HG03378 (cell line): ENCODE results near the gene DOCK2.
"Not testable (repeated sequence)": the region's sequence is repeated elsewhere in the genome, so short reads cannot be mapped to it uniquely, and the experiment has no call there.

ENCODE experiments used
- ATAC-seq: cut with Tn5 transposase; IDR thresholded peaks from one replicate; pipeline ENCODE4 v1.9.1; 2021; ENCODE audit warnings: mild to moderate bottlenecking, moderate library complexity; ENCODE audit not compliant: unreplicated experiment

Gene DOCK2

DNA sequence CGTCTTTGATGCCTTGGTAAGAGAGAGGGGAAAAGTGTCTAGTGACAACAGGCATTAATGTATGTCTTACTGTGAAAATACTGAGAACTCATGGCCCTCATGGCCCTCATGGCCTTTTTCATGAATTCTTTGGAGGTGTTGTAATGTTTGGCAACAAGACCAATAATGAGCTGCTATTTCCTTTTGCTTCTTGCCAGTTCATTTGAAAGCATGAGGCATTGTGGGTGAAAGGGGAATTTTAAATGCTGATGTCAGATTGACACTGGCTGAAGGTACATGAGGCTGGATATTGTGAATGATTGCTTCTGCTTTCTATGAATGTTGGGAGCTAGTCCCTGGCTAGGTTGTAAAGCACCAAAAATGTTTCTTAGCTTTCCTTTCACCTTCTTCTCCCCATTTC is 79.2 kb downstream of the DOCK2 start:
- no peak for ATAC-seq

DNA sequence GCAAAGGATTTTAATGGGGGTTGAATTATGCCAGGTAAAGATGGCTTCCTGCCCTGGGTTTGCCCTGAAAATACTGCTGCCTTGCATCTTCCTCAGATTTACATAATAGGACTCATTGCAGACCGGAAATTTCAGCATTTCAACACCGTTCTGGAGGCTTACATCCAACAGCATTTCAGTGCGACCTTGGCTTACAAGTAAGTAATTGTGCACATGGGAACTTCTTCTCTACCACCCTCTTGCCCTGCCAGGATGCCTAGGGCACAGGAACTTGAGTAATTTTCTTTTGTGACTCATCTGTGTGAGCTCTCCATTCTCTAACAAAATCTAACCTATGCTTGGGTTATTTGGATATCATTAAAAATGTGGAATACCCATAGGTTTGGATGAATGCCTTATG is 80.2 kb downstream of the DOCK2 start:
- ATAC-seq: no peak

DNA sequence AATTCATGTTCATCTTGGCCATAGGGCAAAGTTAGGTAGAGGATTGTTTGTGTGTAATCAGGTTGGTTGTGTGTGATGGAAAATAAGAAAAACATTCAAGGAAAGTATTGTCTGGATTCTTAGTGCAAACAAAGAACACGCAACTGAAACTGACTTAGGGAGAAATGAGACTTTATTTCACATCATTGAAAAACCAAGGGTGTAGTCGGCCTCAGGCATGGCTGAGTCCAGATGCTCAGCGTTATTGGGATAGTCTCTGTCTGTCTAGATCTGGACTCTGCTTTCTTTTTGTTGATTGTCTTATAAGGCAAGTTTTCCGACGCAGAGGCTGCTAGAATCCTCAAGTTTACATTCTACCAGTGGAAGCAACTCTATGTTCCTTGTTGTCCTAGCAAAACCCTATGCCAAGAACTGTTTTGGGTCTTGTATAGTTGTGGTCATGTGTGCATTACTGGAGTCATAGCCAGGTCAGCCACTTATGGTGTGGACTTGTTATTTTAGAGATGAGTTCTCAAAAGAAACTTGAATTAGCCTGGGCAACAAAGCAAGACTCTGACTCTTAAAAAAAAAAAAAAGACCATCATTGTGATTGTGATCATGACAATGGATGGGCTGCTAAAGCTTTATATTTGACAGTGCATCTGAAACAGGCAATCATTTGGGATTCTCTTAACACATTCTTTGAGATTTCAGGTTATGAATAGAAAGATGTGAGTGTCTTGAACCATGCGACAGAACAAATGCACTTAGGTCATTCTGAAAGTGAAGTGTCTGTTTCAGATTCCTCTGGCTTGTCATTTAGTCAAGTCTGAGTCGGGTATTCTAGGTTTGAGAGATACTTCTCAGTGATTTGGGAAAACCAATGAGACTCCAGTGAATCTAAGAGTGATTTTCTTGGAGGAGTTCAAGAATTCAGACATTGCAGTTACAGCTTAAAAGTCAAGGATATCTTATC is 82.6 kb downstream of the DOCK2 start:
- ATAC-seq: peak; percentile 71

DNA sequence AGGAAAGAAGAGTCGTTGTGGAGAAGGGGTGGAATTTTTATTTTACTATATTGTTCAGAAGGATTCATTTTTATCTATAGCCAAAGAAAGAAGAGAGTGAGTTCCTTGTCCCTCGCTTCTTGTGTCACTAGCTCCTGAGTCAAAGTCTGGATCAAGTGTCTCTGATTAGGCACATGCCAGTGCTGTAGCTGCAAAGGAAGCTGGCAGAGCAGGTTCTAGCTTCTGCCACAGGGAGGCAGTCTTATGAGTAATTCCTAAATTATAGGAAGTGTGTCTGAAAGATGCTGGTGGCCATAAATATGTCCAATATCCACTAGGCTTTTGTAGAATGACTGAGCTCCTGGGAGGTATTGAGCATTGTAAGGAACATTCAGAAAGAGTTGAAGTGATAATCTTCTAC is 84.7 kb downstream of the DOCK2 start:
- ATAC-seq: no peak

DNA sequence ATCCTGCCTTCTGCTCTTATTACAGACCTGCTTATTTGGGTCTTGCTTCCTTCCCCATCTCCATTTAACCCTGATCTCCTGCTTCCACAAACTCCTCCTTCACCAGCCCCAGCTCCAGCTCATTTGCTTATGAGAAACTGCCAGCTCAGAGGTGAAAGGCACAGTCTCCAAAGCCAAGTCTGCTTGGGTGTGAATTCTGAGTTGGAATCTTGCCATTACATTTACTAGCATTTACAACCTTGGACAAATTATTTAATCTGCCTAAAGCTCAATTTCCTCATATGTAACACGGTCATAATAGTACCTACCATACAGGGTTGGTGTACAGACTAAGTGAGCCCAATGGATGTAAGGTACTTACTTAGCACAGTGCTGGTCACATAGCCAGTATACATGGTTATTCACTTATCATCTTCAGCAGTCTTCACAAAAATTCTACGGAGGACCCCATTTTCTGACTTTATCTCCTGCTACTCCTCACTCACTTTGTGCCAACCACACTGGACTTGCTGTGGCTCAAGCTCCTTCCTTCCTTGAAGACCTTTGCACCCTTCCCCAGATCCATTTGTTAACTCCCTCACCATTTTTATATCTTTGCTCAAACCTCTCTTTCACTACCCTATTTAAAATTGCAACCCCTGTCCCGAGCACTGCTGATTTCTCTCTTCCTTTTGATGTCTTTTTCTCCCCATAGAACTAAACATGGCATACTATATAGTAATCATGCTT is 86.2 kb downstream of the DOCK2 start:
- no peak for ATAC-seq

DNA sequence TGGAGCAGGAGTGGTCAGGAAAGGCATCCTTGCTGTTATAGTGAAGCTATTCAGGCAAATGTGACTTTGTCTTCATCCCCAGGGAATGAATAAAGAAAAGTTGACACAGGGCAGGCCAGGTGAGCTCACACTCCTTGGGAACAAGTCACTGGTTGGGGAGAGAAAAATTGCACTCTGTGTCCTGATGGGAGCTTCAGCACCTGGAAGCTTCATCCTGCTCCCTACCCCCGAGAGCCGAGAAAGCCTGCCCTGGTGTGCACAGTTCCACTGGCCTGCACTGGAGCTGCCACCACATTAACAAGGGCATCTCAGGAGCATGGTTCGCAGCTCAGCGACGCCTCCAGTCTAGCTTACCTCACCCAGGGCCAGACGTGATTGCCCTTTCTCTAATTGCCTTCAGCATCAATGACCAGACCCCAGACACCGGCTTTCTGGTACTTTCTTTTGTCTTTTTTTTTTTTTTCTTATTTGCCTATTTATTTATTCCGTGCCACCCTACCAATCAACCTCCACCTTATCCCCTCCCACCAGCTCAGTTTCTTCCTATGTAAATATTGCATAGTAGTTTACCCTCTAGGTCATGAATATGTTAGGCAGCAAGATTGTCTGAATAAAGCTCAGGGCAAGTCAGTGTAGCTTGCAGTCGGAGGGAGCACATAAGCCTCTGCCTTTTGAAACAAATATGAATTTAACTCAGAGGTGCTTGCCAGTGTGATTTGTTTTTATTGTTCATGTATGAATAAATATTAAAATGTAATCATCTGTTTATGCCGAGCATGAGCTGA is 87.4 kb downstream of the DOCK2 start:
- ATAC-seq: no peak

DNA sequence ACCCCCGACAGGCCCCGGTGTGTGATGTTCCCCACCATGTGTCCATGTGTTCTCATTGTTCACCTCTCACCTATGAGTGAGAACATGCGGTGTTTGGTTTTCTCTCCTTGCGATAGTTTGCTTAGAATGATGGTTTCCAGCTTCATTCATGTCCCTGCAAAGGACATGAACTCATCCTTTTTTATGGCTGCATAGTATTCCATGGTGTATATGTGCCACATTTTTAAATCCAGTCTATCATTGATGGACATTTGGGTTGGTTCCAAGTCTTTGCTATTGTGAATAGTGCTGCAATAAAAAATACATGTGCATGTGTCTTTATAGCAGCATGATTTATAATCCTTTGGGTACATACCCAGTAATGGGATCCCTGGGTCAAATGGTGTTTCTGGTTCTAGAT is 88.6 kb downstream of the DOCK2 start:
- not testable (repeated sequence) for ATAC-seq

DNA sequence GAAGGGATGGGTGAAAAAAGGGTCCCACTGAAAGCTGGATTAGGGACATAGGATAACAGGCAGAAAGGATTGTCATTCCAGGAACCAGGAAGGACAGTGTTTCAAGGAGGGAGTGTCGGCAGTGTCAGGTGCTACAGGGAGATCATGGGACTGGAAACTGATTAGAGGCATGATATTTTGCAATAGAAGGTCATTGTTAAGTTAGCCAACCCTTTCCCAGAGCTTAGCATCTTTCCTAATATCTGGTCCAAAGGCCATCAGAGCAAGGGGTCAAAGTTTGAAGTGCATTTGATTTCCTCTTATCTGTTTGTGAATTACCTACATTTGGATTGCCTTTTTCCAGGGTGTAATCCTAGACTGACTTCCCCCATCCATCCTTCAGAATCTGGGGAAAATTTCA is 91.3 kb downstream of the DOCK2 start:
- no peak for ATAC-seq

DNA sequence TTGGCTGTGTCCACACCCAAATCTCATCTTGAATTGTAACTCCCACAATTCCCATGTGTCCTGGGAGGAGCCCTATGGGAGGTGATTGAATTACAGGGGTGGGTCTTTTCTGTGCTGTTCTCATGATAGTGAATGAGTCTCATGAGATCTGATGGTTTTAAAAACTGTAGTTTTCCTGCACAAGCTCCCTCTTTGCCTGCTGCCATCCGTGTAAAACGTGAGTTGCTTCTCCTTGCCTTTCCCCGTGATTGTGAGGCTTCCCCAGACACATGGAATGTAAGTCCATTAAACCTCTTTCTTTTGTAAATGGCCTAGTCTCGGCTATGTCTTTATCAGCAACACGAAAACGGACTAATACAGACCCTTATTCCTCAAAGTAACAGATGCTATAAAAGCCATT is 94.1 kb downstream of the DOCK2 start:
- ATAC-seq: no peak

DNA sequence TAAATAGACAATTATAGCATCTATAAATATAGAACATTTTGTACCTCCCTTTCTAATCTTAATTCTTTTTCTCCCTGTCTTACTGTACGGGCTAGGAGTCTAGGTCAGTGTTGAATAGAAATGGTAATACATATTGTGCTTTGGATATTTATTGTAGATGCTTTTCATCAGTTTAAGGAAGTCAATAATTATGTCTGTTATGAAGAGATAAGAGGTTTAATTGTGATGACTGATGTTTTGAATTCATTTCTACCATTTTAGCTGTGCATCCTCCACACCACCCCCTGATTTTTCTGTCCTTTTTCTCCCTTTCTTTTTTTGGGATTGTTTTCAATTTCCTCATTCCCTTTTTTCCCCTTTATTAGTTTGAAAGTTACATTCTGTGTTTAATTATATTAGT is 95.8 kb downstream of the DOCK2 start:
- ATAC-seq: no peak

DNA sequence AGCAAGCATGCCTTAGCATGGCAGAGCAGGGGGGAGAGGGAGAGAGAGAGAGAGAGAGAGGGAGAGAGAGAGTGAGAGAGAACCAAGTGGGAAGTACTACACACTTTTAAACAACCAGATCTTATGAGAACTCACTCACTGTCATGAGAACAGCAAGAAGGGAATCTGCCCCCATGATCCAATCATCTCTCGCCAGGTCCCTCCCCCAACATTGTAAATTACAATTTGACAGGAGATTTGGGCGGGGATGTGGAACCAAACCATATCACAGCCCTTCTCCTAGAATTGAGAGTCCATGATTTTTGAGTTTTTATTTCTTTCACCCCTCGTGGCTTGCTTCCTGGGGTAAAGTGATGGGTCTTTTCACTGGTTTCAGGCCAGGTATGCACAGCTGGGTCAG is 98.8 kb downstream of the DOCK2 start:
- no peak for ATAC-seq

DNA sequence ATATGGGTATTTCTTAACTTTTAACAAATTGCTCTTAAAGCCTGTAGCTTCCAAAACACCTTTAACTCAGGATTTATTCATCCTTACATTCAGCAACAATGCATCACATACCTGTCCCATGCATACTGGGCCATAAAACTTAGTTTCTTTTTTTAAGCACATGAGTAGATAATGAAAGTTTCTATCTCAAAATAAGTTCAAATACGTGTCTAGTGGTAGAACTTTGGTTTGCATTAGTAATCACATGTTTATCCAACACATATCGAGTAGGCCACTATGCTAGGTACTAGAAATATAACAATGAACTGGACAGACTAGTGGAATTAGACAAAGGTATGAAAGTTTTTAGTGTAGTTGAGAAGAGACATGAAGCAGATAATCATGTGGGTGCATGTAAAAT is 99.6 kb downstream of the DOCK2 start:
- peak; percentile 74 for ATAC-seq

DNA sequence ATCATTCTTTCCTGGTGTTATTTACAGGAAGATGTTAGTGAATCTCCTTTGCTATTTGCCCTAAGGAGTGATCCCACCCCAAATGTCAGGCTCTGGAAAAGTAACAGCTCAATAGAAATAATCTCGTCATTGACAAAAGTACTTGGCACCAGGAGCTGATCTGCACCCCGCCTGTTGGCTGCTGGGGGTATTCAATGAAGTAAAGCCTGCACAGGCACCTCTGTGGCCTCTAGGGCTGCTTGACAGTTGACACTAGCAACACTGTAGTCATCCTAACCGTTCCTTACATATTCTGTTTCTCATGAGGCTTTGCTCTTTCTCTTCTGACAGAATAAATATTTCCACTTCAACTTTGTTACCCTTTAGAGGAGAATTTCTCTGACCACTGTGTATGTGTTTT is 103.4 kb downstream of the DOCK2 start:
- no peak for ATAC-seq

DNA sequence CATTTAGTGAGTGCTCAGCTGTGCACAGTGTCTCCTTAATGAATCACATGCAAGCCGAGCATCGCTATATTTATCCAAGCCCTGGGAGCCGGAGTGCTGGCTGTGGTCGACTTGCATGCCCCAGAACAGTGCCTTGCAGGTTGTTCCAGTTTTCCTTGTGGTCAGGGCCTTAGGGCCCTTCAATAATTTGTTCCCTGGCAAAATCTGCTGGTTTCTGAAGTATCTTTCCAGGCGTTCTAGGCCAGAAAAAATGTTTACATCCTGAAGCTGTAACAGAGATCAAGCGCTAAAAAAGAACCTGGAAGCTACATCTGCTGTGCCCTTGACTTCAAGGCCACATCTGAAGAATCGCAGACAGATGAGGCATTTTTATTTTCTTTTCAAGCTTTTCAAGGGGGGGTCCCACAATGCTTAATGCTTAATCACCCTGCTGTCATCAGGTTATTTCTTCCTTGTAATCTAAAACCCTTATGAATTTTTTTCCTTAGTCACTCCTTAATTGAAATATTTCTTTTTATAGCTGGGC is 105.8 kb downstream of the DOCK2 start:
- ATAC-seq: no peak

DNA sequence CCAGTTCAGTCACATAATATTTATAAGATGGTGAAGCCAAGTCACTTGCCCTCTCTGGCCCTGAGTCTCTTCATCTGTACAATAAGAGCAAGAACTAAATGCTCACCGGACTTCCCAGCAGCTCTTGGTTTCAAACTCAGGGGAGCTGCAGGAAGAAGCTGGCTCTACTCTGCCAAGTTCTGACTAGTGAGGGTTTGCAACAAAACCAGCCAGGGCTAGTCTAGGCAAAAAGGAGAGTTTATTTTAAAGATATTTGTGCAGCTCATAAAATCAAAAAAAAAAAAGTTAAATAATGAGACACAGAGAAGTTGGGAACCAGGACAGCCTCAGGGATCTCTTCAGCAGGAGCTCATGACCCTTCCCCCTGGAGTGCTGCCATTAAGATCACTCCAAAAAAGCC is 107.3 kb downstream of the DOCK2 start:
- ATAC-seq: no peak

DNA sequence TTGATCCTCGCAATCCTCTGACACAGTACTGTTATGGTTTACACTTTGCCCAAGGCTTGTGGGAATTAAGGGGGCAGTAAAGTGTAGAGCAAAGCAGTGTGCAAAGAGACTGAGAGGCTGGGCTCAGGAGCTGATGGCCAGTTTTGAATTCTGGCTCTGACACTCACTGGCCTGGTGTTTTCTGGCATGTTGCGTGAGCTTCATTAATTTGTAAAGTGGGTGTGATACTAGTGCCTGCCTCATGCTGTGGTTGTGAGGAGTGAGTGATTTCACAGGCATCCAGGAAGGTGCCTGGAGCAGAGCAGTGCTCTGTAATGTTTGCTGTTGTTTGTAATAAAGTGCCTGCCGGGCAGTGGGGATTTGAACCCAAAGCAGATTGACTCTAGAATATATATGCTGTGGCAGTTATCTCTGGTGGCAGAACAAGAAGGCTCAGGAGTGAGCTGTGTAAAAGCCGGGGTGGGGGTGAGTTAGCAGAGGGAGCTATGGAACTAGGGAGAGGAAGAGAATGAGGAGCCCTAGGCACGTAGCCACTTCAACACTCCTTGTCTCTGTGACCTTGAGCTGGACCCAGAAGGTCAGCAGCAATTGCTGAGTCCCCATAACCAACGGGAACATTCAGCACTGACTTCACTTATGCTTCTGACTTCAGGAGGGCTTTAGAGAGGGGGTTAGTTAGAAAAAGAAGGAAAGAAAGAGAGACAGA is 108.5 kb downstream of the DOCK2 start:
- ATAC-seq: no peak

DNA sequence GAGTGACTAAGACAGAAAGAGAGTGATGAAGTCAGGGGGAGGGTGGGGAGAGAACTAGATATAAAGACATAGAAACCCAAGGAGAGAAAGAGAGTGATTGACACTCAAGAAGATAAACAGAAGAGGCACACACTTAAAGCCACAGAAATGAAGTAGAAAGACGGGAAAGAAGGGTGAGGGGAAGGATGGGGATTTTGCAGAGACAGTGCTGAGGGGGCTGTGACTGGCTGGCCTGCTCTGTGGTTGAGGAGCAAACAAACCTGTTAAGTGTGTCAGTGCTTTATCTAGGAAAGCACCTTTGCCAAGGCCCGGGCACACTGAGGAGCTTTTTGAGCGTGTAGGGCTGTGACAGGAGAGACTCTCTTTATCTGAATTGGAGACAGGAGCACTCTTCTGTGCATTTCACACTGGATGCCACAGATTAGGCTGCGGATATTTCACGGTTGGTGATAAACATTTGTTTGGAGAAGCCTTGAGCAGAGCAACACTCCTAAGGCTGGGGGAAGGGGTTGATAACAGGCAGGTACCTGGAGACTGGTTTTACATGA is 109.1 kb downstream of the DOCK2 start:
- ATAC-seq: peak; percentile 51

DNA sequence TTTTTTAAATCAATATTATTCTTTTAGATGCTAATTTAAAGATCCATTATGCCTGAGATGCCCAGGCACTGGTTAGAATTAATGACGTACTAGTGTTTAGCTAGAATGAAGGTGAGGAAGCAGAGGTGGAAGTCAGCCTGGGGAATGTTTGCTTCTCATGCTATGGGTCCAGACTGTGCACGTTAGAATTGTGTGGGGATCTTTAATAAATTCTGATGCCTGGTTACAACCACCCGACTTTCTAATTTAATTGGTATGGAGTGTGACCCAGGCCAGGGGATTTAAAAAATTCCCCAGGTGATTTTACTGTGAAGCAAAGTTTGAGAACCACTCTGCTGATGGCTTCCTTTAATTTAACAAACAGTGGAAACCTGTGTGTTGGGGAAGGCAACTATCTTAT is 111.1 kb downstream of the DOCK2 start:
- no peak for ATAC-seq

DNA sequence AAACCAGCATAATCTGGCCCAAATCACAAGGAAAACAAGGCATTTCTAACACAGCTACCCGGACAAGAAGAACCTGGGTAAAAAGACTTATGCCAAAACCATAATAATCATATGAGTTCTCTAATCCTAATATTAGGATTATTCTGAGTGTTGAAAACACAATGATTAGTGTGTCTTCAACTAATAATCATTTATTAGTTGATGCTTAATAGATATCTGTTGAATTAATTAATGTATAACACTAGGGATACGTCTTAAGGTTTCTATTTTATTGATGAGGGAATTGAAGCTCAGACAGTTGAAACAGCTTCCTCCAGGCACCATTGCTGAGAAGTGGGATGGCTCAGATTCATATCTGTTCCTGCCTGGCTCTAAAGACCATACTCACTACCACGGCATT is 112.2 kb downstream of the DOCK2 start:
- ATAC-seq: no peak

DNA sequence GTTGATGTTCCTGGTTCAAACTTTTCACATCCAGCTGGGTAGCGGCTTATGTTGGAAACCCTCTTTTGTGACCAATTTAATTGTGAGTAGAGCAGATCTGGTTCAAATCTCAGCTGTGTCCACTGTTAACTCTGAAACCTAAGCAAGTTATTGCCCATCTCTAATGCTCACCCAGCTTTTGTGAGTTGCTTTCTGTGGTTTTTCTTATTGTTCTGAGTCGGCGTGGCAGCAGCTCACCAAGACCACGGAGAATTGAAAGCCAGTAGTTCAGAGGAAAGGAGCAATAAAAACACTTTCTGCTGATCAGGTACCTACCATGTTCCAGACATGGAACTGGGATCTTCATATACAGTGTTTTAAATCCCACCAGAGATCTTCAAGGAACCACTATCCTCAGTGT is 114.4 kb downstream of the DOCK2 start:
- ATAC-seq: no peak
